Neural cell (in vitro differentiated cells): ENCODE results near the gene CADM1.

Source experiments
- CTCF ChIP-seq: fragments of 450-650 bp; IDR thresholded peaks from 2 replicates; pipeline ENCODE4 v1.5.1; 2014; ENCODE audit warnings: antibody characterized with exemption, mild to moderate bottlenecking, moderate library complexity; ENCODE audit not compliant: poor library complexity, severe bottlenecking
- EP300 ChIP-seq: fragments of 450-650 bp; conservative IDR thresholded peaks from 2 replicates; pipeline ENCODE4 v1.6.1; 2014; ENCODE audit warnings: antibody characterized with exemption, mild to moderate bottlenecking, moderate library complexity; ENCODE audit not compliant: poor library complexity, severe bottlenecking
- EZH2 ChIP-seq: fragments of 200-600, 300-800 bp; shearing (Covaris generic), sonication (generic); IDR thresholded peaks from 2 replicates; pipeline ENCODE4 v1.6.1; 2014; ENCODE audit warnings: antibody characterized with exemption, low read length, borderline replicate concordance, mild to moderate bottlenecking; ENCODE audit not compliant: insufficient read depth, poor library complexity, severe bottlenecking
- POLR2AphosphoS5 ChIP-seq: IDR thresholded peaks from 2 replicates; pipeline ENCODE4 v1.6.1; 2012
- RAD21 ChIP-seq: fragments of 450-650 bp; conservative IDR thresholded peaks from 2 replicates; pipeline ENCODE4 v1.6.1; 2014; ENCODE audit warnings: antibody characterized with exemption, mild to moderate bottlenecking, moderate library complexity
- TAF1 ChIP-seq: IDR thresholded peaks from 2 replicates; pipeline ENCODE4 v1.6.1; 2012; ENCODE audit warnings: low read depth
- TF ChIP-seq, protein P1 (sequence below): IDR thresholded peaks from 2 replicates; pipeline ENCODE4 v1.6.1; 2012; ENCODE audit warnings: borderline replicate concordance

- TF ChIP-seq RAD21 (no peak), CTCF (no peak), EP300 (no peak), POLR2AphosphoS5 (no peak), EZH2 (no peak), TAF1 (no peak)
- TF ChIP-seq, protein P1, sequence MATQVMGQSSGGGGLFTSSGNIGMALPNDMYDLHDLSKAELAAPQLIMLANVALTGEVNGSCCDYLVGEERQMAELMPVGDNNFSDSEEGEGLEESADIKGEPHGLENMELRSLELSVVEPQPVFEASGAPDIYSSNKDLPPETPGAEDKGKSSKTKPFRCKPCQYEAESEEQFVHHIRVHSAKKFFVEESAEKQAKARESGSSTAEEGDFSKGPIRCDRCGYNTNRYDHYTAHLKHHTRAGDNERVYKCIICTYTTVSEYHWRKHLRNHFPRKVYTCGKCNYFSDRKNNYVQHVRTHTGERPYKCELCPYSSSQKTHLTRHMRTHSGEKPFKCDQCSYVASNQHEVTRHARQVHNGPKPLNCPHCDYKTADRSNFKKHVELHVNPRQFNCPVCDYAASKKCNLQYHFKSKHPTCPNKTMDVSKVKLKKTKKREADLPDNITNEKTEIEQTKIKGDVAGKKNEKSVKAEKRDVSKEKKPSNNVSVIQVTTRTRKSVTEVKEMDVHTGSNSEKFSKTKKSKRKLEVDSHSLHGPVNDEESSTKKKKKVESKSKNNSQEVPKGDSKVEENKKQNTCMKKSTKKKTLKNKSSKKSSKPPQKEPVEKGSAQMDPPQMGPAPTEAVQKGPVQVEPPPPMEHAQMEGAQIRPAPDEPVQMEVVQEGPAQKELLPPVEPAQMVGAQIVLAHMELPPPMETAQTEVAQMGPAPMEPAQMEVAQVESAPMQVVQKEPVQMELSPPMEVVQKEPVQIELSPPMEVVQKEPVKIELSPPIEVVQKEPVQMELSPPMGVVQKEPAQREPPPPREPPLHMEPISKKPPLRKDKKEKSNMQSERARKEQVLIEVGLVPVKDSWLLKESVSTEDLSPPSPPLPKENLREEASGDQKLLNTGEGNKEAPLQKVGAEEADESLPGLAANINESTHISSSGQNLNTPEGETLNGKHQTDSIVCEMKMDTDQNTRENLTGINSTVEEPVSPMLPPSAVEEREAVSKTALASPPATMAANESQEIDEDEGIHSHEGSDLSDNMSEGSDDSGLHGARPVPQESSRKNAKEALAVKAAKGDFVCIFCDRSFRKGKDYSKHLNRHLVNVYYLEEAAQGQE, result no peak
Observed at GRCh38 chr11:115552151-115552772, 48.0 kb upstream of the CADM1 start.
